Measurements from ENCODE around the gene MOB2.

GRCh38 chr11:1509626-1510255, 23.2 kb upstream of the MOB2 start:
- TF ChIP-seq, protein P1, sequence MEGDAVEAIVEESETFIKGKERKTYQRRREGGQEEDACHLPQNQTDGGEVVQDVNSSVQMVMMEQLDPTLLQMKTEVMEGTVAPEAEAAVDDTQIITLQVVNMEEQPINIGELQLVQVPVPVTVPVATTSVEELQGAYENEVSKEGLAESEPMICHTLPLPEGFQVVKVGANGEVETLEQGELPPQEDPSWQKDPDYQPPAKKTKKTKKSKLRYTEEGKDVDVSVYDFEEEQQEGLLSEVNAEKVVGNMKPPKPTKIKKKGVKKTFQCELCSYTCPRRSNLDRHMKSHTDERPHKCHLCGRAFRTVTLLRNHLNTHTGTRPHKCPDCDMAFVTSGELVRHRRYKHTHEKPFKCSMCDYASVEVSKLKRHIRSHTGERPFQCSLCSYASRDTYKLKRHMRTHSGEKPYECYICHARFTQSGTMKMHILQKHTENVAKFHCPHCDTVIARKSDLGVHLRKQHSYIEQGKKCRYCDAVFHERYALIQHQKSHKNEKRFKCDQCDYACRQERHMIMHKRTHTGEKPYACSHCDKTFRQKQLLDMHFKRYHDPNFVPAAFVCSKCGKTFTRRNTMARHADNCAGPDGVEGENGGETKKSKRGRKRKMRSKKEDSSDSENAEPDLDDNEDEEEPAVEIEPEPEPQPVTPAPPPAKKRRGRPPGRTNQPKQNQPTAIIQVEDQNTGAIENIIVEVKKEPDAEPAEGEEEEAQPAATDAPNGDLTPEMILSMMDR (conservative IDR thresholded peaks at IDR 0.05 in 1 of 2, IDR thresholded peaks at IDR 0.05 in 1 of 2; ENCODE audit: low read depth in 1 of 2, low read length in 2 of 2) = no peak
- TF ChIP-seq EZH2 (IDR thresholded peaks at IDR 0.05; ENCODE audit: low read length, missing control alignments) = no peak
